Mucosa of stomach (tissue), 1 donor: ENCODE results near the gene NEK8.
"Not testable (repeated sequence)": the region's sequence is repeated elsewhere in the genome, so short reads cannot be mapped to it uniquely, and the experiment has no call there.

Experiments used
- H3K27me3 ChIP-seq: one replicate; pipeline ENCODE4 v1.7.0; 2013; ENCODE audit warnings: mild to moderate bottlenecking, low read length; ENCODE audit not compliant: control insufficient read depth, insufficient read depth
- H3K36me3 ChIP-seq: one replicate; pipeline ENCODE4 v1.7.0; 2013; ENCODE audit warnings: low read length; ENCODE audit not compliant: control insufficient read depth, insufficient read depth
- H3K4me1 ChIP-seq: one replicate; pipeline ENCODE4 v1.7.0; 2013; ENCODE audit warnings: mild to moderate bottlenecking, low read length; ENCODE audit not compliant: control insufficient read depth, insufficient read depth
- H3K4me3 ChIP-seq: one replicate; pipeline ENCODE4 v1.7.0; 2013; ENCODE audit warnings: low read length
- H3K9ac ChIP-seq: one replicate; pipeline ENCODE4 v1.7.0; 2013; ENCODE audit warnings: mild to moderate bottlenecking, low read length, moderate library complexity
- H3K9me3 ChIP-seq: one replicate; pipeline ENCODE4 v1.7.0; 2013; ENCODE audit warnings: mild to moderate bottlenecking, low read length, moderate library complexity; ENCODE audit not compliant: control insufficient read depth
- donor health status: Pancreatic carcinoma.

Gene NEK8

DNA sequence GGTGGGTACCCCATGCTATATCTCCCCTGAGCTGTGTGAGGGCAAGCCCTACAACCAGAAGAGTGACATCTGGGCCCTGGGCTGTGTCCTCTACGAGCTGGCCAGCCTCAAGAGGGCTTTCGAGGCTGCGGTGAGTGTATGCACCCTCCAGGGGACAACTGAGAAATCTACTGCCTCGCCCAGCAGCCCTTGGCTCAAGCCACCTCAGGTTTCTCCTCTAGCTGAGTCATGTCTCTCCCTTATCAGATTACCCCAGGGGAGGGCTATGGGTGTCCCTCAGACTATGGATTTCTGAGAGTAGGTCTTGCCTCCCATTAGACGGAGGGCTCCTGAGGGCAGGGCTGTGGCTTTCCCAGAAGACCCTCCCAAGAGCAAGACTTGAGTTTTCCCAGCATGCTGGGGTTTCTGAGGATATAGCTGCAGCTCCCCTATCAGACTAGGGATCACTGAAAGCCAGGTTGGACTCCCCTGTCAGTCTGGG, 6.7 kb downstream of the NEK8 start:
- Histone ChIP-seq H3K4me1 (peaks cover 20% of the 10 kb centered on the region), H3K9me3 (no peaks in the 10 kb centered on the region), H3K27me3 (no peaks in the 10 kb centered on the region), H3K36me3 (no peaks in the 10 kb centered on the region), H3K4me3 (no peak overlapping the region), H3K9ac (no peak overlapping the region)

- not testable (repeated sequence) for H3K4me3 ChIP-seq, H3K9ac ChIP-seq, H3K9me3 ChIP-seq, H3K36me3 ChIP-seq, H3K27me3 ChIP-seq
- H3K4me1 ChIP-seq, result peaks cover 26% of the 10 kb centered on the region
Measured at GRCh38 chr17:28735913-28736769, 7.6 kb downstream of the NEK8 start.

- Histone ChIP-seq H3K4me3 (no peak overlapping the region), H3K9me3 (no peaks in the 10 kb centered on the region), H3K27me3 (no peaks in the 10 kb centered on the region), H3K36me3 (no peaks in the 10 kb centered on the region), H3K4me1 (peaks cover 38% of the 10 kb centered on the region), H3K9ac (no peak overlapping the region)
Measured at GRCh38 chr17:28737316-28737715, 8.7 kb downstream of the NEK8 start.

DNA sequence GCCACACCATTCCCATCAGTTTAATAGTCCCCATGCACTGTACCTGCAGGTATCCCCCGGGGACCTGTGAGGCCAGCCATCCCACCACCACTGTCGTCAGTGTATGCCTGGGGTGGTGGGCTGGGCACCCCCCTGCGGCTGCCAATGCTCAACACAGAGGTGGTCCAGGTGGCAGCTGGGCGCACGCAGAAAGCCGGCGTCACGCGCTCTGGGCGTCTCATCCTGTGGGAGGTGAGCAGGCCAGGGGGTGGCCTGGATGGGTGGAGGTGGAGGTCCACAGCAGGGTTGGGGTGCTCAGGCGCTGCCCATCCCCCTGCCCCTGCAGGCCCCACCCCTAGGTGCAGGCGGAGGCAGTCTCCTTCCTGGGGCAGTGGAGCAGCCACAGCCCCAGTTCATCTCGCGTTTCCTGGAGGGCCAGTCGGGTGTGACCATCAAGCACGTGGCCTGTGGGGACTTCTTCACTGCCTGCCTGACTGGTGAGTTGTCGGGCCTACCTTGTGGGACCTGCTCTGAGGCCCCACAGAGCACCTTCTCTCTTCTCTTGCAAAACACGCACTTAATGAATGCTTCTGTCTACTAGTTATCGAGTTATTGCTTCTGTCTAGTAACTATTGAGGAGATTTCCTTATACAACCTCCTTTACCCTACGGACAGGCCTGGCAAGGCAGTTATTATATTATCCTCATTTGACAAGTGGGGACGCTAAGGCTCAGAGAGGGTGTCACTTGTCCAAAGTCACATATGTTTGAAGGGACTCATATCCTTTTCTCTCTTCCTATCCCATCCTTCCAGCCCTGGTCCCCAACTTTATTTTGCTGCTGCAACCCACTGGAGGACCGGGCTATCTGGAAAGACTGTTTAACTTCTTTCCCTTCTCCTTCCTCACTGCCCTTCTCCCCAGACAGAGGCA, 9.4 kb downstream of the NEK8 start:
- H3K9me3 ChIP-seq, result no peaks in the 10 kb centered on the region
- peaks cover 45% of the 10 kb centered on the region for H3K4me1 ChIP-seq
- H3K27me3 ChIP-seq, result no peaks in the 10 kb centered on the region
- no peaks in the 10 kb centered on the region for H3K36me3 ChIP-seq
- no peak overlapping the region for H3K4me3 ChIP-seq
- no peak overlapping the region for H3K9ac ChIP-seq

- H3K4me3 ChIP-seq, result no peak overlapping the region
- no peaks in the 10 kb centered on the region for H3K27me3 ChIP-seq
- H3K4me1 ChIP-seq, result peaks cover 48% of the 10 kb centered on the region
- no peak overlapping the region for H3K9ac ChIP-seq
- H3K9me3 ChIP-seq, result no peaks in the 10 kb centered on the region
- no peaks in the 10 kb centered on the region for H3K36me3 ChIP-seq
Measured at GRCh38 chr17:28738680-28739384, 10.2 kb downstream of the NEK8 start.

DNA sequence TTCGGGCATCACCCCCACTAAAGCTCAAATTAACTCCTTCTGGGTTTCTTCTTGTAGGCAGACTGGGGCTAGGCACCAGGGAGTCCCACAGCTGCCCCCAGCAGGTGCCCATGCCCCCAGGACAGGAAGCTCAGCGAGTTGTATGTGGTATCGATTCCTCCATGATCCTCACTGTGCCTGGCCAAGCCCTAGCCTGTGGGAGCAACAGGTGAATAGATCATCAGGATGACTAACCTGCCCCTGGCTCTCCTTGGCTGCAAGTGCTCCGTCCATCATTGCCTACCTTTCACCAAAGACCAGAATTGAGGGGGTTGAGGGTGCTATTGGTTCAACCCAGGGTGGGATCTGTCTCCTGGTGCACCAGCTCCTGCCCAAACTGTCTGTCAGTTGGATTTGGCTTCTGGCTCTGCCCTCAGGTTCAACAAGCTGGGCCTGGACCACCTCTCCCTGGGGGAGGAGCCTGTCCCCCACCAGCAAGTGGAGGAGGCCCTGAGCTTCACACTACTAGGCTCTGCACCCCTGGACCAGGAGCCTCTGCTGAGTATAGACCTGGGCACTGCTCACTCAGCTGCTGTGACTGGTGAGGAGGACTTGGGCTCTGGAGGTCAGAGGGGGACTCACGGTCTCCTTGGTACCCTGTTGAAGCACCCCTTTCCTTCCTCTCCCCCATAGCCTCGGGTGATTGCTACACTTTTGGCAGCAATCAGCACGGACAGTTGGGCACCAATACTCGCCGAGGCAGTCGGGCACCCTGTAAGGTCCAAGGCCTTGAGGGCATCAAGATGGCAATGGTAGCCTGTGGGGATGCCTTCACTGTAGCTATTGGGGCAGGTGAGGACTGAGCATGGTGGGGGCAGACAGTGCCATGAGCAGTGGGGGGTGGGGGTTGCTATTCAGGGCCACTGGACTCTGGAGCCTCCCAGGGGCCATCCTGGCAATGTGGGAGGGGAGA, 12.1 kb downstream of the NEK8 start:
- no peaks in the 10 kb centered on the region for H3K36me3 ChIP-seq
- no peaks in the 10 kb centered on the region for H3K9me3 ChIP-seq
- H3K9ac ChIP-seq, result no peak overlapping the region
- no peak overlapping the region for H3K4me3 ChIP-seq
- peaks cover 42% of the 10 kb centered on the region for H3K4me1 ChIP-seq
- no peaks in the 10 kb centered on the region for H3K27me3 ChIP-seq

GRCh38 chr17:28741358-28742349, 13.1 kb downstream of the NEK8 start:
- Histone ChIP-seq H3K36me3 (no peaks in the 10 kb centered on the region), H3K4me1 (peaks cover 52% of the 10 kb centered on the region), H3K27me3 (no peaks in the 10 kb centered on the region), H3K9me3 (no peaks in the 10 kb centered on the region), H3K4me3 (no peak overlapping the region), H3K9ac (peak overlapping the region; percentile 24)

DNA sequence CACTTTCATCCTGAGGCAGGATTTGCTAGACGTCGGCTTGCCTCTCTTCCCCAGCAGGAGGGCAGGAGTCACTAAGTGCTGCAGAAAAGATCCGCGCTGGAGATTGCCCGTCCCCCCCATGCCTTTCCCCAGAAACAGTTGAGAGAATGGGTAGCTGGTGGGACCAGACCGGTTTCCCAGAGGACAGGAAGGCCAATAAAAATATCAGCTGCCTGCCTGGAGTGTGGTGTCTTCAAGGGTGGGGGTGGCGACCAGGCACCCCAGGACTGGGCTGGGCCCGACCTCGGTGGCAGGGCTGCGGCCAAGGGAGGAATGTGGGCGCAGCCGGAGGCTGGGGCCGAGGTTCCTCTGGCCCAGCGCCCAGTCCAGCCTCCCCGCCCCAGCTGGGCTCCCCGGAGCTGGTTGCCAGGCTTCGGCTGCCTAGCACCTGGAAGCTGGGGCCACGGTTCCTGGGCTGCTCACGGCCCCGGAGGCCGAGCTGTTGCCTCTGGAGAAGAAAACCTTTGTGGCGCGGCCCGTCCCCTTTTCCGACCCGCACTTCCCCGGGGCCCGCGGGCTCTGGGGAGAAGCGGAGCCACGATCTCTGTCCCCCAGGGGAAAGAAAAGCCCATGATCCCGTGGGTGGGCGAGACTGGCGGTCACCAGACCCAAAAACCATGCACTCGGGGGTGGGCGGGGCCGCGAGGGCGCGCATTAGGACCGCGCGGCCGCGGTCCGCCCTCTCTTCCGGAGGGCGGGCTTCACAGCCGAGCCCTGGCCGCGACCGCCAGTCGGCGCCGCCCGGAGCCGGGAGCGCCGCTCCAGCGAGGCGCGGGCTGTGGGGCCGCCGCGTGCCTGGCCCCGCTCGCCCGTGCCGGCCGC, 14.9 kb downstream of the NEK8 start, which contains the start of gene TRAF4:
Gene TRAF4 (plus strand): TSS at position 769 of the 861 bp plus-strand sequence. CDS start 102 bp downstream, outside the sequence.
- H3K4me3 ChIP-seq, result peak within 1 kb of the TSS; percentile 85
- H3K9ac ChIP-seq, result peak within 1 kb of the TSS; percentile 99
- H3K27me3 ChIP-seq, result no peaks in the 10 kb centered on the region
- no peaks in the 10 kb centered on the region for H3K9me3 ChIP-seq
- peaks cover 61% of the 10 kb centered on the region for H3K4me1 ChIP-seq
- peaks cover 14% of the 10 kb centered on the region for H3K36me3 ChIP-seq

- peak overlapping the region; percentile 85 for H3K4me3 ChIP-seq
- H3K4me1 ChIP-seq, result peaks cover 68% of the 10 kb centered on the region
- H3K36me3 ChIP-seq, result peaks cover 17% of the 10 kb centered on the region
- peak overlapping the region; percentile 99 for H3K9ac ChIP-seq
- no peaks in the 10 kb centered on the region for H3K9me3 ChIP-seq
- no peaks in the 10 kb centered on the region for H3K27me3 ChIP-seq
Measured at GRCh38 chr17:28744104-28744971, 15.8 kb downstream of the NEK8 start.
